OCI-LY7 (cell line): Measurements from ENCODE around the gene CNIH3.

Experiments
- EZH2phosphoT487 ChIP-seq: fragments of 200-600 bp; sonication (generic); IDR thresholded peaks from 2 replicates; pipeline ENCODE4 v1.6.1; 2018; ENCODE audit warnings: low read depth, borderline replicate concordance, mild to moderate bottlenecking, mixed run types, antibody characterized with exemption, low read length, moderate library complexity, mixed read lengths
- TF ChIP-seq, protein P1 (sequence below): fragments of 200-600 bp; sonication (generic); conservative IDR thresholded peaks from 2 replicates; pipeline ENCODE4 v1.5.1; 2014; ENCODE audit warnings: mild to moderate bottlenecking, antibody characterized with exemption, low read length, moderate library complexity, mixed read lengths

- TF ChIP-seq, protein P1, sequence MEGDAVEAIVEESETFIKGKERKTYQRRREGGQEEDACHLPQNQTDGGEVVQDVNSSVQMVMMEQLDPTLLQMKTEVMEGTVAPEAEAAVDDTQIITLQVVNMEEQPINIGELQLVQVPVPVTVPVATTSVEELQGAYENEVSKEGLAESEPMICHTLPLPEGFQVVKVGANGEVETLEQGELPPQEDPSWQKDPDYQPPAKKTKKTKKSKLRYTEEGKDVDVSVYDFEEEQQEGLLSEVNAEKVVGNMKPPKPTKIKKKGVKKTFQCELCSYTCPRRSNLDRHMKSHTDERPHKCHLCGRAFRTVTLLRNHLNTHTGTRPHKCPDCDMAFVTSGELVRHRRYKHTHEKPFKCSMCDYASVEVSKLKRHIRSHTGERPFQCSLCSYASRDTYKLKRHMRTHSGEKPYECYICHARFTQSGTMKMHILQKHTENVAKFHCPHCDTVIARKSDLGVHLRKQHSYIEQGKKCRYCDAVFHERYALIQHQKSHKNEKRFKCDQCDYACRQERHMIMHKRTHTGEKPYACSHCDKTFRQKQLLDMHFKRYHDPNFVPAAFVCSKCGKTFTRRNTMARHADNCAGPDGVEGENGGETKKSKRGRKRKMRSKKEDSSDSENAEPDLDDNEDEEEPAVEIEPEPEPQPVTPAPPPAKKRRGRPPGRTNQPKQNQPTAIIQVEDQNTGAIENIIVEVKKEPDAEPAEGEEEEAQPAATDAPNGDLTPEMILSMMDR, result no peak
- no peak for TF ChIP-seq EZH2phosphoT487
Observed at GRCh38 chr1:224673141-224673540, 57.0 kb downstream of the CNIH3 start.
